Measurements from ENCODE around the gene RIMBP2. TPM values are rescaled to one million over a fixed set of nuclear protein-coding genes. Genes with fewer than 3 reads are reported as not detected.
"Not testable (repeated sequence)": the region's sequence is repeated elsewhere in the genome, so short reads cannot be mapped to it uniquely, and the experiment has no call there.

Gene RIMBP2
- total and polyA plus RNA-seq, 7 experiments from 2014 or later: 0.05 TPM; not detected in 6

DNA sequence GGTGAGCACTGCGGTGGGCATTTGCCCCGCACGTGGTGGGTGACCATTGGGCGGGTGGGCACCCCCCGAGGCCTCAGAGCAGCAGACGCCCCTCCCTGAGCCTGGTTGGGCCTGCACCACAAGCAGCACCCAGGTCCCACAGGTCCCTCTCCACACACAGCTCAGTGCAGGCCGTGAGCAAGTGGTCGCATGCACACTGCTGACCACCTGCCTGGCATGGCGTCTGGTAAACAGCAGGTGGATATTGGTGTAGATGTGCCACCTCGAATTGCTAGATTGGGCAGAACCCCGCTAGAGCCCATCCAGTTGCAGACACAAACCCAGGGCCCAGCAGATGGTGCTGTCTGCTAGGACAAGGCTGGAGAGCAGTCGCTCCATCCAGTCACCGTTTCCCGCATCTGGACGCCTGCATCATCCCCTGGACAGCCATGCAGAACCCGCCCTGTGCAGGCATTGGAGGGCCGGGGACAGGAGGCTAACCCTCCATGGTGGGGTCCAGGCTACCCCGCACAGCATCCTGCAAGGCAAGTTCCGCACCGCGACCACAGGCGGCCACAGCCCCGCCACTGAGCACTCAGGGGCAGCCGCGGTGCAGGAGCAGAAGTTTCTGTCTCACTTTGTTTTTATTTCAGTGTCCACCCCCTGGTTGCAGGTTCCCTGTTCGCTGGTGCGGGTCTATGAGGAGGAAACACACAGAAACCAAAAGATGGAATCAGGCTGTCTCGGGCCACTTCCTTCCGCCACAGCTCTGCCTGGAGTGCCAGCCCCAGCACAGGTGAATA is 45.6 kb upstream of the RIMBP2 start:
- intact Hi-C loops (cut with micrococcal nuclease): loop anchor here (1.0 to 5.0 kb wide), 2 partner anchors 58 to 111 kb away; partner anchors contain the start of gene RAN (in 1 of the 2)
- H3K4me3 ChIP-seq (ENCODE audit: low read length): peak overlapping the region; percentile 45
- ChIA-PET POLR2A (no interaction called here), CTCF (interaction anchor here (0.9 to 1.6 kb wide), 2 partner anchors 56 to 371 kb away, joined by 5 to 6 read pairs; no protein-coding TSS in a partner anchor)
- peak; percentile 21 to 62 (median 41) for DNase-seq
- Mint-ChIP-seq H3K27ac (peak overlapping the region in 1 of 9 donors; percentile 22), H3K9me3 (peaks cover 0 to 2% (median 0%) of the 10 kb centered on the region in 11 donors), H3K4me1 (peaks cover 5 to 18% (median 12%) of the 10 kb centered on the region in 7 donors), H3K27me3 (peaks cover 0 to 6% (median 0%) of the 10 kb centered on the region in 5 donors), H3K36me3 (no peaks in the 10 kb centered on the region), H3K4me3 (peak overlapping the region; percentile 39 to 77 (median 68))
- H3K27me3 ChIP-seq (ENCODE audit: control insufficient read depth in 2 of 2, insufficient read depth in 2 of 2, low read length in 2 of 2): no peaks in the 10 kb centered on the region
- H3K36me3 ChIP-seq (ENCODE audit: control insufficient read depth in 2 of 3, insufficient read depth in 3 of 3, low read length in 3 of 3): no peaks in the 10 kb centered on the region
- ATAC-seq: peak; percentile 68
- H3K9me3 ChIP-seq (ENCODE audit: control insufficient read depth in 2 of 3, low read length in 3 of 3): no peaks in the 10 kb centered on the region
- H3K27ac ChIP-seq (ENCODE audit: low read depth, low read length): no peak overlapping the region
- H3K4me1 ChIP-seq (ENCODE audit: control insufficient read depth in 2 of 2, insufficient read depth in 2 of 2, low read length in 2 of 2): peaks cover 0 to 10% of the 10 kb centered on the region in 2 donors

DNA sequence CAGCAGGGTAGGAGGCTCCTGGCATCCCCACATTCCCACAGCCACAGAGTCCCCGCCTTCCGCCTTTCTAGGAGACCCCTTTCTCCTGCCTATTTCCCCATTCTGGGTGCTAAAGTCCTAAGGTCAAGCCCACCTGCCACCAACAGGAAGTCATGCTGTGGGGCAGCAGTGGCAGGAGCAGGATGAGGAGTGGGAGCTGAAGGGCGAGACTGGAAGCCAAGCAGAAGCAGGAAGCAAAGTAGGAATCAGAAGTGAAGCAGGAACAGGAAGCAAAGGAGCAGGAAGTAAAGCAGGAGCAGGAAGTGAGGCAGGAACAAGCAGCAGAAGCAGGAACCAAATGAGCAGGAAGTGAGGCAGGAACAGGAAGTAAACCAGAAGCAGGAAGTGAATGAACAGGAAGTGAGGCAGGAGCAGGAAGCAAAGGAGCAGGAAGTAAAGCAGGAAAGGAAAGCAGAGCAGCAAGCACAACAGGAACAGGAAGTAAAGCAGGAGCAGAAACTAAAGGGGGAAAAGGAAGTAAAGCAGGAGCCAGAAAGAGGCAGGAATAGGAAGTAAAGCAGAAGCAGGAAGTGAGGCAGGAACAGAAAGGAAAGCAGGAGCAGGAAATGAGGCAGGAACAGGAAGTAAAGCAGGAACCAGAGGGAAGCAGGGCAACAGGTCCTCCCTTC is 38.3 kb upstream of the RIMBP2 start:
- Mint-ChIP-seq H3K9me3 (peaks cover 1 to 21% (median 10%) of the 10 kb centered on the region in 11 donors), H3K27me3 (no peaks in the 10 kb centered on the region), H3K4me1 (peaks cover 0 to 17% (median 7%) of the 10 kb centered on the region in 7 donors), H3K36me3 (peaks cover 0 to 5% (median 3%) of the 10 kb centered on the region in 5 donors), H3K4me3 (peak overlapping the region in 8 of 10 donors; percentile 12 to 79 (median 51)), H3K27ac (peak overlapping the region; percentile 36 to 93 (median 89))
- POLR2A ChIA-PET: no interaction called here
- no peaks in the 10 kb centered on the region for H3K36me3 ChIP-seq (ENCODE audit: control insufficient read depth in 2 of 3, insufficient read depth in 3 of 3, low read length in 3 of 3)
- CTCF ChIA-PET: no interaction called here
- H3K27me3 ChIP-seq (ENCODE audit: control insufficient read depth in 2 of 2, insufficient read depth in 2 of 2, low read length in 2 of 2): no peaks in the 10 kb centered on the region
- intact Hi-C loops (cut with micrococcal nuclease): no loop called here
- H3K4me3 ChIP-seq (ENCODE audit: low read length): no peak overlapping the region
- H3K9me3 ChIP-seq (ENCODE audit: control insufficient read depth in 2 of 3, low read length in 3 of 3): peaks cover 3 to 10% (median 5%) of the 10 kb centered on the region in 3 experiments
- peak overlapping the region; percentile 61 for H3K27ac ChIP-seq (ENCODE audit: low read depth, low read length)
- ATAC-seq: no peak
- peaks cover 0 to 6% of the 10 kb centered on the region in 2 donors for H3K4me1 ChIP-seq (ENCODE audit: control insufficient read depth in 2 of 2, insufficient read depth in 2 of 2, low read length in 2 of 2)
- DNase-seq: no peak

DNA sequence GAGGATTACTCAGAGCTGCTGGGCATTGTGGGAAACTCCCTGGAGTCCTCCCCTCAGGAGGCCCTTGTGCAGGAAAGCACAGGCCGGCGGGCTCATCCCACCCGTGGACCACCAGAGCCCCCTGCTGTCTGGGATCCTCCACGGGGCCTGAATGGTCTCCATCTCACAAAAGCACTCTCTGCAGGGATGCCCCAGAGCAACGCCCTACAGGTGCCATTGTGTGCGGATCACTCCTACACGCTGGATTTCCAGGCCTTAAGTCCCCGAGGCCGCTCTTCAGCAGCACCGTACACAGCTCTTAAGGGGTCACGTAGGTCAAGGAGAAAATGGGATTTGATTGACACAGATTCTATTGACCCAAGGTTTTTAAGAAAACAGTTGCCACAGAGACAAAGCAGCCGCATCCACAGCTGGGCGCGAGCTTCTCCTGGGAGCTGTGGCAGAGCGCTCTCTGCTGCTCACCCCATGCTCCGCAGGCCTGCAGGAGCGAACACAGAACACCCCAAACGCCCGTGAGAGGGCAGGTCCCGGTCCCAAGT is 36.7 kb upstream of the RIMBP2 start:
- Histone ChIP-seq H3K36me3 (ENCODE audit: control insufficient read depth in 2 of 3, insufficient read depth in 3 of 3, low read length in 3 of 3) (no peaks in the 10 kb centered on the region), H3K27ac (ENCODE audit: low read depth, low read length) (no peak overlapping the region), H3K4me1 (ENCODE audit: control insufficient read depth in 2 of 2, insufficient read depth in 2 of 2, low read length in 2 of 2) (peaks cover 3 to 6% of the 10 kb centered on the region in 2 donors), H3K4me3 (ENCODE audit: low read length) (no peak overlapping the region), H3K27me3 (ENCODE audit: control insufficient read depth in 2 of 2, insufficient read depth in 2 of 2, low read length in 2 of 2) (no peaks in the 10 kb centered on the region), H3K9me3 (ENCODE audit: control insufficient read depth in 2 of 3, low read length in 3 of 3) (peaks cover 3 to 10% (median 5%) of the 10 kb centered on the region in 3 experiments)
- Mint-ChIP-seq H3K36me3 (peaks cover 0 to 5% (median 3%) of the 10 kb centered on the region in 5 donors), H3K4me1 (peaks cover 3 to 24% (median 13%) of the 10 kb centered on the region in 7 donors), H3K9me3 (peaks cover 1 to 21% (median 10%) of the 10 kb centered on the region in 11 donors), H3K27ac (no peak overlapping the region), H3K27me3 (peaks cover 0 to 3% (median 0%) of the 10 kb centered on the region in 5 donors), H3K4me3 (no peak overlapping the region)
- ChIA-PET POLR2A (no interaction called here), CTCF (interaction anchor here (0.7 kb wide), 1 partner anchor 16 kb away, joined by 4 read pairs; no protein-coding TSS in a partner anchor)
- intact Hi-C loops (cut with micrococcal nuclease): no loop called here
- ATAC-seq (no peak), DNase-seq (no peak)

DNA sequence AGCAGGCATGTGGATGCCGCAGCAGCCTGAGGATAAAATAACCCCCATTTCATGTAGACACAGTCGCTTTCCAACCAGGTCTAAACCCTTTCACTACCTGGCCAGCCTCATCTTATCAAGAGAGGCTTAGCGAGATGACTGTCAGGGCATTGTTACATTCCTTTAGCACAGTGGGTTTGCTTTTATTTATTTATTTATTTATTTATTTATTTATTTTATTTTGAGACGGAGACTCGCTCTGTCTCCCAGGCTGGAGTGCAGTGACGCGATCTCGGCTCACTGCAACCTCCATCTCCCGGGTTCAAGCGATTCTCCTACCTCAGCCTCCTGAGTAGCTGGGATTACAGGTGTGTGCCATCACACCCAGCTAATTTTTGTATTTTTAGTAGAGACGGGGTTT is 35.9 kb upstream of the RIMBP2 start:
- peaks cover 3 to 10% (median 5%) of the 10 kb centered on the region in 3 experiments for H3K9me3 ChIP-seq (ENCODE audit: control insufficient read depth in 2 of 3, low read length in 3 of 3)
- H3K4me1 ChIP-seq (ENCODE audit: control insufficient read depth in 2 of 2, insufficient read depth in 2 of 2, low read length in 2 of 2); H3K36me3 ChIP-seq (ENCODE audit: control insufficient read depth in 2 of 3, insufficient read depth in 3 of 3, low read length in 3 of 3); POLR2A ChIA-PET; H3K36me3 Mint-ChIP-seq; H3K27ac ChIP-seq (ENCODE audit: low read depth, low read length); H3K27me3 ChIP-seq (ENCODE audit: control insufficient read depth in 2 of 2, insufficient read depth in 2 of 2, low read length in 2 of 2); ATAC-seq; DNase-seq; H3K27me3 Mint-ChIP-seq; intact Hi-C loops (cut with micrococcal nuclease); H3K4me3 Mint-ChIP-seq; H3K4me3 ChIP-seq (ENCODE audit: low read length): not testable (repeated sequence)
- peak overlapping the region in 1 of 9 donors; percentile 28 for H3K27ac Mint-ChIP-seq
- CTCF ChIA-PET: interaction anchor here (0.7 kb wide), 1 partner anchor 17 kb away, joined by 4 read pairs; no protein-coding TSS in a partner anchor
- peaks cover 4 to 26% (median 15%) of the 10 kb centered on the region in 7 donors for H3K4me1 Mint-ChIP-seq
- H3K9me3 Mint-ChIP-seq: peaks cover 1 to 21% (median 10%) of the 10 kb centered on the region in 11 donors

DNA sequence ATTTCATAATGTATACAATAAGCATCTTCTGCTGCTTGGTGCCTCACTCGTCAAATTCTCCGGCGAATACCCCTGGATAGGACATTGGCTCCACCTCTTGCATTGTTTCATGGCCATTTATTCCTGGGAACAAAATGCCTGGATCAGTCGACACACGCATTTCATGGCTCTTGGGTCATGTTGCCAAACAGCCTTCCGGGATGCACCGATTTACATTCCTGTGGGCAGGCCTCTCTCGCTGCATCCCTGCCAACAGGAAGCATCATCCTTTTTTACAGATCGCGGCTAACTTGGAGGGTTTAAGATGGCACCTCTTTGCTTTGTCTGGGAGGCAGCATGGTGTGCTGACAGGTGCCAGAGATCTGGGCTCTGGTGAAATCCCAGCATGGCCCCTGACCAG is 32.7 kb upstream of the RIMBP2 start:
- Mint-ChIP-seq H3K36me3 (no peaks in the 10 kb centered on the region), H3K27me3 (peaks cover 0 to 24% (median 4%) of the 10 kb centered on the region in 5 donors), H3K27ac (no peak overlapping the region), H3K4me3 (no peak overlapping the region), H3K4me1 (peaks cover 4 to 15% (median 8%) of the 10 kb centered on the region in 7 donors), H3K9me3 (peaks cover 0 to 6% (median 2%) of the 10 kb centered on the region in 11 donors)
- Histone ChIP-seq H3K4me1 (ENCODE audit: control insufficient read depth in 2 of 2, insufficient read depth in 2 of 2, low read length in 2 of 2) (peaks cover 0 to 4% of the 10 kb centered on the region in 2 donors), H3K9me3 (ENCODE audit: control insufficient read depth in 2 of 3, low read length in 3 of 3) (no peaks in the 10 kb centered on the region), H3K4me3 (ENCODE audit: low read length) (no peak overlapping the region), H3K27me3 (ENCODE audit: control insufficient read depth in 2 of 2, insufficient read depth in 2 of 2, low read length in 2 of 2) (no peaks in the 10 kb centered on the region), H3K27ac (ENCODE audit: low read depth, low read length) (no peak overlapping the region), H3K36me3 (ENCODE audit: control insufficient read depth in 2 of 3, insufficient read depth in 3 of 3, low read length in 3 of 3) (no peaks in the 10 kb centered on the region)
- CTCF ChIA-PET: interaction anchor here (0.6 kb wide), 1 partner anchor 735 kb away, joined by 3 read pairs; no protein-coding TSS in a partner anchor
- ATAC-seq: no peak
- intact Hi-C loops (cut with micrococcal nuclease): loop anchor here (2.0 to 5.0 kb wide), 2 partner anchors 301 to 702 kb away; no protein-coding TSS in a partner anchor
- POLR2A ChIA-PET: no interaction called here
- no peak for DNase-seq

Data from naive thymus-derived CD4-positive, alpha-beta T cell (primary cell).